GM19397 (cell line): ENCODE data around the gene SUFU.
"Not testable (repeated sequence)": the region's sequence is repeated elsewhere in the genome, so short reads cannot be mapped to it uniquely, and the experiment has no call there.

Experiments used
- ATAC-seq: cut with Tn5 transposase; IDR thresholded peaks from one replicate; pipeline ENCODE4 v1.9.1; 2021; ENCODE audit warnings: mild to moderate bottlenecking, moderate library complexity; ENCODE audit not compliant: unreplicated experiment

Gene SUFU

DNA sequence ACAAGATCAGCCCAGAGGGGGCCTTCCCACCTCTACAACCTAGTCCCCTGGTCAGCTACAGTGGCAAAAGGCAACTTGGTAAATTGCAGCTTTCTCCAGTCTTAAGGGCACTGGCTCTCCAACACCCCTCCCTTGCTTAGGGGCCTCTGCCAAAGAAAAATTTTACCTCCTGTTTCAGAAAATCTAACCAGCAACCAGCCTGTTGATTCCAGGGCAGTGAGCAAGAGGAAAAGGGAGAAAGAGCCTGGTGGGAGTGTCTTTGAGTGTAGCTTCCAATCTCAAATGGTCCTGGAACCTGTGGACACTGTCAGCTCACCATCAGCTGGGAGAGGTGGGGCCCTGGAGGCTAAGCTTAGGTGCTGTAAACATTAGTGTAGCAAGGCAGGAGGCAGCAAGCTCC, 24.1 kb upstream of the SUFU start:
- ATAC-seq, result no peak

DNA sequence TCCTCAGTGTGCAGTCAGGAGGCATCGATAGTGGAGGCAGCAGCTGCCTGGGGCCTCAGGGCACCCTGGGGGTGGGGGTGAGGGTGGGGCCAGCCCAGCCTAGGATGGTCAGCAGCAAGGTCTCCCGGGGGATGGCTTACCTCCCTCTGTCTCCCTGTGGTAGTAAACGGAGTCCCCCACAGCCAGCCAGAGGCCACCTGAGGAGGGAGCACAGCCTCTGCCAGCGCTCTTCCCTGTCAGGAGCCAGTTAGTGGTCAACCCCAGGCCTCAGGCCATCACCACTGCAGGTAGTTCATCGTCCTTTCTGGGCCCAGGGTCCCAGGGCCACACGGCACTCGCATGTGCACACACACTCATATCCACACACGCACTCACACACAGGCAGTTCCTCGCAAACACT, 23.4 kb upstream of the SUFU start:
- ATAC-seq, result no peak

DNA sequence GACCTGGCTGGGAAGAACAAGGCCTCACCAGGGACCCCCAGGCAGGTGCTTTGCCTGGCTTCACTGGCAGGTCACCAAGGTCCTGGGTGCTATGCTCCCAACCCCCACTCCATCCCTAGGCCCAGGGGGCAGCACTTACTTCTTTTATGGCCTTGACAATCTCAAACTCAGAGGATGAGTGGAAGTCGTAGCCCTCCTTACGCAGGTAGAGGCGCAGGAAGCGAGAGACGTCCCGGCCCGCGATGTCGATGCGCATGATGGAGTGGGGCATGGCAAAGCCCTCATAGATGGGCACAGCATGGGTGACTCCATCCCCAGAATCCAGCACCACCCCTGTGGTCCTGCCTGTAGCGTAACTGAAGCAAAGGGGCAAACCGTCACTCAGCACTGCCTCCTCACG, 19.8 kb upstream of the SUFU start:
- no peak for ATAC-seq

DNA sequence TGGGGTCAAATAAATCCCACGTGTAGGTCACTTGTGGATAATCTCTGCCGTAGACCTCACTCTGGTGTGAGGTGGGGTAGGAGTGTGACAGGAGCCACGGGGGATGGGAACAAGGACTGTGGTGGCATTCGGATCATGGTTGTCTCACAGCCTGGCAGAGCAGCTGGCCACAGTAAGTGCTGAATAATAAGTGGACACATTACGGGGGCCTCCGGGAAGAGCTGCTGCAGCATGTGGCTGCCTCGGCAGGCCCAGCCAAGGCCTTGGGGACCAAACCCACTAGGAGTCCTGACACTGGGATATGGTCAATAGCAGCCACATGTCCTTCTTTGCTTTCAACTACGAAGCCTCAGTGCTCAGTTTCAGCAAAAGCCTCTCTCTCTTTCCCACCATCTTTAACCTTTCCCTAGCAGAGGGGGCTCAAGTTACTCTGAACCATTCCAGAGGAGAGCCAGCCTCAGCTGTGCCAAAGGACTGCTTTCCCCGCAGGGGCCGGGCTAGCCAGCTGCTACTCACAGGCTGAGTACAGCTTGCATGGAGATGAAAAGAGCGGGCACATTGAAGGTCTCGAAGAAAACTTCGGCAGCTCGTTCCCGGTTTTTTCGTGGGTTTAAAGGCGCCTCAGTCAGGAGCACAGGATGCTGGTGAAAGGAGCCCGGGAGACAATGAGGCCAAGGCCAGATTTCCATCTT, 18.5 kb upstream of the SUFU start:
- no peak for ATAC-seq

DNA sequence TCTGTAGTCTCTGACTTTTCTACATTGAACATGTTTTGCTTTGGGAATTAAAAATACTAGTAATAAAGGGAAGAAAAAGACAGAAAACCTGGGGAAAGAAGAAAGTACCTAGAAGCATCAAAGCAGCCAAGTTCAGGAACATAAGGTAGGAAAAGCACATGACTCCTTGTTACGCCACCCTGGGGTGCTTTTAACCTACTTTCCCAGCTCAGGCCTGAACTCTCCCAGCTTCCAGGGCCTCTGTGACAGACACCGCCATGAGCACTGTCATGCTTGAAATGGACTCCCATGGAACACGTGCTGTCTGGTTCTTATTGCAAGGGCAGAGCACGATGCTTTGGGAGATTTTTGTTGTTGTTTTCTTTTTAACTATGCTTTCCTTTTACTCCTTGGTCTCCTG, 12.6 kb upstream of the SUFU start:
- no peak for ATAC-seq

DNA sequence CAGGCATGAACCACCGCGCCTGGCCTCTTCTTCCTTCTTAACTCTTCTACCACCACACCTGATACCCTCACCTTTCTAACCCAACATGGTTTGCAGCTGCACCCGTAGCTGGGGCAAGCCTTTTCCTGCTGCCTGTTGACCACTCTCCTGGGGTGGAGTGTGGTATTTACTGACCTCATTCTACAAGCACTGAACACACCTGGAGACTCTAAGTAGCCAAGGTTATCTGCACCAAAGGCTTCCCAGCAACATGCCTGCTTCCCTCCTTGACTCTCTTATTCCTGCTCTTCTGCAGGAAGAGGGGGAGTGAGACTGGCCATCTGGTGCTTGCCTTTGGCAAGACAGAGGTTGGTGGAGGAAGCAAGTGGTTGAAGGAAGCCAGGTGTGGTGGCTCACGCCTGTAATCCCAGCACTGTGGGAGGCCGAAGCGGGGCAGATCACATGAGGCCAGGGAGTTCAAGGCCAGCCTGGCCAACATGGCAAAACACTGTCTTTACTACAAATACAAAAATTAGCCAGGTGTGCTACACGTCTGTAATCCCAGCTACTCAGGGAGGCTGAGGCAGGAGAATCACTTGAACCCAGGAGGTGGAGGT, 11.3 kb upstream of the SUFU start:
- ATAC-seq, result no peak

DNA sequence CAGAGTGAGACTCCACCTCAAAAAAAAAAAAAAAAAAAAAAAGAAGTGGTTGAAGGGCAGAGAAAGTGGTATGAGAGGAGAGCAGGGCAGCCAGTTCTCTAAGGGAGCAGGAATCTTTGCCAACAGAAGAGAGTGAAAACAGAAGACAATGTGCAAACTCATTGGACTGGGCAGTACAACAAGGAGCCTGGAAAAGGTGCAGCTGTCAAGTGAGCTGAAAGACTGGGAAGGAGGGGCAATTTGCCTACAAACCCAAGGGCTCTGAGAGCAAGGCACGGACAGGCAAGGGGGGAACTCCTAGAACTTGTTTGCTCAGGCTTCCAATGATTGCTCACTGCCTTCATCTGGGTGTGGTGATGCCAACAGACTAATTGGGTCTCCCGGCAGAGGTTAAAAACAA, 10.8 kb upstream of the SUFU start:
- ATAC-seq, result no peak

DNA sequence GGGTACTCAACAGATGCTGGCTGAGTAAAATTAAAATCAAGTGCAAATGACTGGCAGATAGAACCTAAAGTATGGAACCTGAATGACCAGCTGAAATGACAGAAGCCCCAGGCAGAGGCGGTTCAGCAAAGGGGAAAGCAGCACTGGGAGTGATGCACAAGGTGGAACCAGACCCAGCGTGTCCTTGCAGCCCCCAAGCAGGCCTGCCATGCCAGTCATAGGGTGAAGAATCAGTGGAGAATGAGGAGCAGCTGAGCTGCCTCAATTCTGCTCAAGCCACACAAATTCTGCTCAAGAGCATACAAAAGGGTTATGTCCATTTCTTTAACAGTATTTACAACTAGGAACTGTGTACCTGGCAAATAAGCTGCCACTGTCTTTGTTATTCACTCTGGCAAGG, 10.0 kb upstream of the SUFU start:
- no peak for ATAC-seq

DNA sequence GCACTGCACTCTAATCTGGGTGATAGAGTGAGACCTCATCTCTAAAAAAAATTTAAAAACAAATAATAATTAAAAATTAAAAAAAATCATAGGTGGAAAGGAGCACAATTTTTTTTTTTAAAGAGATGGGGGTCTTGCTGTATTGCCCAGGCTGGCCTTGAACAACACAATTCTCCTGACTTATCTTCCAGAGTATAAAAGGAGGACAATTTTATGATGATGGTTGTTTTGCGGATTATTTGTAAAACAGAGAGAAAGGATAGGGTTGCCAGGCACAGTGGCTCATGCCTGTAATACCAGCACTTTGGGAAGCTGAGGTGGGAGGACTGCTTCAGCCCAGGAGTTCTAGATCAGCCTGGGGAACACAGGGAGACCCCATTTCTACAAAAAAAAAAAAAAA, 6.2 kb upstream of the SUFU start:
- ATAC-seq, result no peak

DNA sequence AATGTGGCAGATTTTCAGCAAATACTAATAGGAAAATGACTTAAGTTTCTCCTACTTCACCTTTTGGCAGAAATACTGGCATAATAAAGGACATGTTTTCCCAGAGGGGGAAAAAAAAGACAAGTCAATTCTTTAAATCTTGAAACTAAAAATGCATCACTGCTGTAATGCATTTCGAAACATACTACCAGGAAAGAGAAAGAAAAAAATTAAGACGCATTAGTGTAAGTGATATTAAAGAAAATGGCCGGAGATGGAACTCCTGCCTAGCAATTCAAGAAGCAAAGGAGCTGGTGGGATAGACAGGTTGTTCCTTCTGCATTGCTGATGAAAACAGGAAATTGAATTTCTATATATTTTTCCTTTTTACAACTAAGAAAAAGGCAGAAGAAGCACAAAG, 4.4 kb upstream of the SUFU start:
- no peak for ATAC-seq

DNA sequence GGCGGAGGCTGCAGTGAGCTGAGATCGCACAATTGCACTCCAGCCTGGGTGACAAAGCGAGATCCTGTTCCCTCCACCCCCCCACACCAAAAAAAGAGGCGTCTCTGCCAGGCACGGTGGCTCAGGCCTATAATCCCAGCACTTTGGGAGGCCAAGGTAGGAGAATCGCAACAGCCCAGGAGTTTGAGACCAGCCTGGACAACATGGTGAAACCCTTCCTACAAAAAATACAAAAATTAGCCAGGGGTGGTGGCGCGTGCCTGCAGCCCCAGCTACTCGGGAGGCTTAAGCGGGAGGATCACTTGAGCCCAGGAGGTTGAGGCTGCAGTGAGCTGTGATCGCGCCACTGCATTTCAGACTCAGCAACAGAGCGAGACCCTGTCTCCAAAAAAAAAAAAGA, 3.1 kb upstream of the SUFU start:
- ATAC-seq, result not testable (repeated sequence)

DNA sequence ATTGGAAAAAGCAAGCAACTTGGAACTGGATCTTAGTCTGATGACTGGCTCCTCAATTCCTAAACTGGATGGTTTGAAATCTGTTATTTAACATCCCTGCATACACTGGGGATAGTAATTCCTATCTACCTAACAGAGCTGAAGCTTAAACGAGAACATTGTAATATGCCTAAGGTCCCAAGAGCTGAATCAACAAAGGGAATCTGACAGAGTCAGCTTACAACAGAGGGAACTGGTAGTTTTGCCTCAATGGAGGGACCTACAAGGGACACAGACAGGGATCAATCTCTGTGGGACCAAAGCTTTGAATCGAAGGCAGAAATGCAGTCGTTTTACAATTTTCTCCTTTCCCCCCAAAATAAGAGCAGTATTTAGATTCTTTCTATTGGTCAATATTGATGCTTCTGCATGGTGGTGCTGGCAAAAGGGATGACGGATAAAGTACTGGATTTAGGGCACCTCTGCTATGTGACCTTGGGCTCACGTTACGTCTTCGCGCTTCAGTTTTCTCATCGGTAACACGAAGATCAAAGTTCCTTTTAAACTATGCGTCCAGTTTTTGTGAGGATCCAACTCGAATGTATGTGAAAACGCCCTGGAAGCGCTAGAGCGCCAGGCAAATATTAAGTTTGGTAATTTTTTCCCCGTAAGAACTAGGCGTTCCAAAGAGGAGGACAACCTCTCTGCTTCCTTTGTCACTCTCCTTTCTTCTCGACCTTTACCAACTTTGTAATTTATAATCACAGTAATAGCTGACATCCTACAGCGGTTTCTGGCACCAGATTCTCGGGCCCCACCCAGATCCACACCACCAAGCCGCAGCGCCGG, 2.4 kb upstream of the SUFU start:
- no peak for ATAC-seq

DNA sequence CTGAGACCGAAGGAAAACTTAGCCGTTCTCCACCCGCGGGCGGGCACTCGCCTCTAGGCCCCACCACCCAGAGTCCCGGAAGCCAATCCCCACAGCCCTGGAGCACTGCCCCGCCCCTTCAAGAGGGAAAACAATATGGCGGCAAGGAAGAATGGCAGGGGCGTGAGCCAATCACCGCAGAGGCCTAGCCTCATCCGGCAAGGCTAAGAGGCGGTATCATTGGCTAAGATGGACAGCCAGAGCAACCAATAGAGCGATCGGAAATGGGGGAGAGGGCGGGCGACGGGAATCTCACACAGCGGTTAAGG, 1.8 kb upstream of the SUFU start:
- ATAC-seq, result peak; percentile 63

DNA sequence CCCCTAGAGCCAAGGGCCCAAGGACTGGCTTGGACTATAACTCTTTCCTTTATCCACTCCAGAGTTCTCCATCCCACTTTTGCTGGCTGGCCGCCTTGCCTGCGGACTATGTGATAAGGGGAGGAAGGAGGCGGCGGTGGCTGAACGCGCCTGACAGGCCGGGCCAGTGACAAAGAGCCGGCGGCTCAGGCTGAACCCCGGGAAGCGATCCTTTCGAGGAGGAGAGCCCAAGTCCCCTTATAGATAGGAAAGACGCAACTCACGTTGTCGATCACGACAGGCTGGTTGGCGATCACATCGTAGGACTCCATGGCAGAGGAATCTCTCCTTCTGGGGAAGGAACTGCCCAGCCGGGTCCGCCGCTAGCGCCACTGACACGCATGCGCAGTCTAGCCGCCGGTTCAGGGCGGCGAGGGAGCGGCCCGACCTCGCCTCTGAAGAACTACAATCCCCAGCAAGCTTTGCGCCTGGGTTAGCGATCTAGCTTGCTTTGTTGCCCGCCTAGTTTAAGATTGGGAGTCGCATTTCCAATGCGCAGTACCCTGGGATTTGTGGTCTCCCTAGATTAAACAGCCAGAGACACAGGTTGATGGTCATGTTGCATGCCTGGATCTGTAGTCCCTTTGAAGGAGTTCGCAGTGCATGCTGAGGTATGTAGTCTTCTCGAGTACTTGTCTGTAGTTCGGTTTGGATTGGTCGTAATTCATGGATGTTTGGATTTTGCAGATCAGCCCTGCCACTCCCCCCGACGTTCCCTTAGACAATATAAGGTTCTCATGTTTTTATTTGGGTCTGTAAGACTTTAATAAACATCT, 1.2 kb upstream of the SUFU start, which contains the start of gene ACTR1A:
Gene ACTR1A, minus strand, starts transcription at position 376 of the 815 bp plus-strand sequence. Its CDS starts 65 bp downstream, at position 311.
- peak; percentile 55 for ATAC-seq

DNA sequence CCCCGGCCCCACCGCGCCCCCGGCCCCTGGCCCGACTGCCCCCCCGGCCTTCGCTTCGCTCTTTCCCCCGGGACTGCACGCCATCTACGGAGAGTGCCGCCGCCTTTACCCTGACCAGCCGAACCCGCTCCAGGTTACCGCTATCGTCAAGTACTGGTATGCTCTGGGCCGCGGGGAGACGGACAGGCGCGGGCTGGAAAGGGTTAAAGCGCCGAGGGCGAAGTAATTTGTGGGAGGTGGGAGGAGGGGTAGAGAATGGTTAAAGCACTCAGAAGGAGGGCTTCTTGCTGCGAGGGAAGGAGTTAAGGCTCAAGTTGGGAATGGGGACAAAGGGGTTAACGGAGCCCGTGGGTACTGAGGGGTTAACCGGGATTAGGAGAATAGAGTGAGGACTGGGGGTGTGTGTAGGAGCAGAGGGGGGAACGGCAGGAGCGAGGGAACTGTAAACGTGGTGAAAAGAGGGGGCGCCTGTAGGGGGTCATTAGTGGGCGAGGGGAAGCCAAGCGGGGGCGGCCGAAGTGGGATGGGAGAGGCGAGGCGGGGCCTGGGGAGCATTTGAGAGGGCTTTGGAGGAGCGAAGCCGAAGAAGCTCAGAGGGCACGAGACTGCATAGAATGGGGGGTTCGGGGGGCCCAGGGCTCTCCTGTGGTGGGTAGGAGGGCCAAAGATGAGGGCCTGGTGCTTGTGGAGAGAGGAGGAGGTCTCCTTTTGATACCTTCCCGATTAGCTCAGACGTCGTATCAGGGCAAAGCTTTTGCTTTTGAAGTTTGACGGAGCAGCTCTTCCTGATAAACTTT, 605 bp downstream of the SUFU start:
- ATAC-seq, result no peak

DNA sequence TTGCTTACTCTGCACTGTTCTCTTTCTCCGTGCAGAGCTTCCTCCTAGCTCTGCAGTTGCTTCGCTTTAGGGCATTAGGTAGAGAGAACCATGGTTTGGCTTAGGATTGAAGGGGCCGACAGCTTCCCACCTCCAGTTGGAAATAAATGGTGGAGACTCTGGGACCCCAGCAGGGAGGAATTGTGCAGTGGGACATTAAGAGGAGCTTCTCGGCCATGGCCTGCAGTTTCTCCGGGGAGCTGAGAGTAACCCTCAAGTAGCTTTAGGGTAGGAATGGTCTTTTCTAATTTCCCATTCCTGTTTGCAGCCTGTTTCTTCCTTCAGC, 1.2 kb downstream of the SUFU start:
- ATAC-seq, result no peak

DNA sequence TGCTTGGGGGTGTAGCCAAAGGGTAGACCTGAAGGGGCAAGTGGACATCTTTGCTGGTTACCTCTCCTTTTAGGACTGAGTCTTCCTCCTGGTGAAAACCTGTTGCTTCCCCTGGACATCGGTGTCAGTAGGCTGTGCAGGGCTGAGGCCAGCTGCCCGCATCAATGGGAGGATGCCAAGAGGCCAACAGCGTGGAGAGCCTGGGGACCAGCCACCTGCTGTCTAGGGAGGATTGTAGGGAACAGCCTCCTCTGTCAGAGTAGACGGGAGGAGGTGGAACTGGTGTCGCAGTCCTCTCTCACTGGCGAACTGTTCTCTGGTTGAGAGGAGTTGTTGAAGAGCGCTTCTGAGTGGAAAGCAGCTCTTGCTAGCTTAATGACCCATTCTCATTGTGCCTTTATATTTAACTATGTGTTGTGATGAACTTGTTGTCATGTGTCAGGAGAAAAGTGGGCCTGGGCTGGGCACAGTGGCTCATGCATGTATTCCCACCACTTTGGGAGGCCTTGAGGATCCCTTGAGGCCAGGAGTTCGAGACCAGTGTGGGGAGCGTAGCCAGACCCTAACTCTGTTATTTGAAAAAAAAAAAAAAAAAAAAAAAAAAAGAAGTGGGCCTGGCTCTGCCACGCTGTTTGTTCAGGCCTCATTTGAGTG, 1.8 kb downstream of the SUFU start:
- no peak for ATAC-seq

DNA sequence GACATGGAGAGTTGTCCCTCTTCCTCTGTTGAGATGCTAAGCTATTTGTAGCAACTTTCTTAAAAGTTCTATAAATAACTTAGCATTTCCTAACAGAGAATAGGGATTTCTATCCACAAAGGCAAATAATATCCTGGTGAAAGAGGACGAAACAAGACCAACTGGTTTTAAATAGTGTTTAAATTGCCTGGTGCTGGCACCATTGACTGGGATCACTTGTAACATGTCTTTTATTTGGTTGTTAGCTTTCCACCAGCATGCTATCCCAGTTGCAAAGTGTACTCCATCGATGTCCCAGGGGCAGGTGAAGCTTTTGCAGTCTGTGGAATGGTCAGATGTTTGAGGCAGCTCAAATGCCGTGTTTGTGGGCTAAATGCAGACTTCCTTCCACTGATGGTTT, 3.7 kb downstream of the SUFU start:
- ATAC-seq, result no peak

DNA sequence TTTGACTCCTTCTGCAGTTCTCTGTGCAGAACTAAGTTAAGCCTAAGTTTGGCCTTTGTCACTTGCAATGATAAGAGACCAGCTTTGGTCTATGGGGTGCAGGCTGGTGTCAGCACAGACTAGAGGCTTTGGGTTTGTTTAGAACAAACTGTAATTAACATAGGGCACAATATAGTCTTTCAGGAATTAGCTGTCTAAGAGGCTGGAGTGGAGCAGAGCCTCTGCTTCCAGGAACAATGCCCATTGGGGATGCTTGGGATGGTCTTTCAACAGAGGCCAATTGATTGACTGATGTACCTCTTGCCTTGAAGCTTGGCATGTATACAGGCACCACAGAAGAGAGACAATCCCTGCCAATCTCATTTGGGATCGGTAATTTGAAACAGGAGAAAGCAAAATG, 4.7 kb downstream of the SUFU start:
- no peak for ATAC-seq

DNA sequence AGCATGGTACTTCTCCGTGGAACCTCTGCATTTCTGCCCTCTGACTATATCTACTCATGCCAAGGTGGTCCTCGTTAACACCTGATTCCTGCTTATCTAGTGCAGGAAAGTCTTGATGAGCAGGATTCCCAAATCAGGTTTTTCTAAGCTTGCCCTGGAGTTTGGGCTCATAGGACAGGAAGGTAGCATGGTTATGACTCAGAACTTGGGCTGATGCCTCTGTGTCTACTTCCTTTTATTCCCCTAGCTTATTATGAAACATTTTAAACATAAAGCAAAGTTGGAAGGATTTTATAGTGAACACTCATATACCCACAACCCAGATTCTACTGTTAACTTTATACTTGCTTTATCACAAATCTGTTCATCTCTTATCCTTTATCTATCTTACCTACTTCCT, 5.6 kb downstream of the SUFU start:
- no peak for ATAC-seq
